Cardiac fibroblast (primary cell): ENCODE data around the gene MUC5B.

Experiments
- DNase-seq, 2 donors: peaks; one replicate each; pipeline versions ENCODE4 v3.0.0 to v3.0.0-alpha.2; 2010; ENCODE audit warnings: low read depth in 2 of 2
- H3K4me3 ChIP-seq, 2 donors: replicated peaks in 1 of 2; 1 replicate in 1 of 2; 2 replicates in 1 of 2; pipeline ENCODE4 v1.5.1; 2011; ENCODE audit warnings: low read depth in 2 of 2, low read length in 2 of 2, mild to moderate bottlenecking in 2 of 2, moderate library complexity in 1 of 2
- TF ChIP-seq, protein P1 (sequence below): IDR thresholded peaks from one replicate; pipeline ENCODE4 v1.5.1; 2011; ENCODE audit warnings: low read depth, mild to moderate bottlenecking, low read length, inconsistent platforms

MUC5B gene

GRCh38 chr11:1300121-1300520, 77.3 kb downstream of the MUC5B start:
- TF ChIP-seq, protein P1, sequence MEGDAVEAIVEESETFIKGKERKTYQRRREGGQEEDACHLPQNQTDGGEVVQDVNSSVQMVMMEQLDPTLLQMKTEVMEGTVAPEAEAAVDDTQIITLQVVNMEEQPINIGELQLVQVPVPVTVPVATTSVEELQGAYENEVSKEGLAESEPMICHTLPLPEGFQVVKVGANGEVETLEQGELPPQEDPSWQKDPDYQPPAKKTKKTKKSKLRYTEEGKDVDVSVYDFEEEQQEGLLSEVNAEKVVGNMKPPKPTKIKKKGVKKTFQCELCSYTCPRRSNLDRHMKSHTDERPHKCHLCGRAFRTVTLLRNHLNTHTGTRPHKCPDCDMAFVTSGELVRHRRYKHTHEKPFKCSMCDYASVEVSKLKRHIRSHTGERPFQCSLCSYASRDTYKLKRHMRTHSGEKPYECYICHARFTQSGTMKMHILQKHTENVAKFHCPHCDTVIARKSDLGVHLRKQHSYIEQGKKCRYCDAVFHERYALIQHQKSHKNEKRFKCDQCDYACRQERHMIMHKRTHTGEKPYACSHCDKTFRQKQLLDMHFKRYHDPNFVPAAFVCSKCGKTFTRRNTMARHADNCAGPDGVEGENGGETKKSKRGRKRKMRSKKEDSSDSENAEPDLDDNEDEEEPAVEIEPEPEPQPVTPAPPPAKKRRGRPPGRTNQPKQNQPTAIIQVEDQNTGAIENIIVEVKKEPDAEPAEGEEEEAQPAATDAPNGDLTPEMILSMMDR = no peak
- DNase-seq = no peak
- H3K4me3 ChIP-seq = no peak overlapping the region

GRCh38 chr11:1300569-1301187, 77.8 kb downstream of the MUC5B start:
- no peak for DNase-seq
- TF ChIP-seq, protein P1 = no peak
- no peak overlapping the region for H3K4me3 ChIP-seq

DNA sequence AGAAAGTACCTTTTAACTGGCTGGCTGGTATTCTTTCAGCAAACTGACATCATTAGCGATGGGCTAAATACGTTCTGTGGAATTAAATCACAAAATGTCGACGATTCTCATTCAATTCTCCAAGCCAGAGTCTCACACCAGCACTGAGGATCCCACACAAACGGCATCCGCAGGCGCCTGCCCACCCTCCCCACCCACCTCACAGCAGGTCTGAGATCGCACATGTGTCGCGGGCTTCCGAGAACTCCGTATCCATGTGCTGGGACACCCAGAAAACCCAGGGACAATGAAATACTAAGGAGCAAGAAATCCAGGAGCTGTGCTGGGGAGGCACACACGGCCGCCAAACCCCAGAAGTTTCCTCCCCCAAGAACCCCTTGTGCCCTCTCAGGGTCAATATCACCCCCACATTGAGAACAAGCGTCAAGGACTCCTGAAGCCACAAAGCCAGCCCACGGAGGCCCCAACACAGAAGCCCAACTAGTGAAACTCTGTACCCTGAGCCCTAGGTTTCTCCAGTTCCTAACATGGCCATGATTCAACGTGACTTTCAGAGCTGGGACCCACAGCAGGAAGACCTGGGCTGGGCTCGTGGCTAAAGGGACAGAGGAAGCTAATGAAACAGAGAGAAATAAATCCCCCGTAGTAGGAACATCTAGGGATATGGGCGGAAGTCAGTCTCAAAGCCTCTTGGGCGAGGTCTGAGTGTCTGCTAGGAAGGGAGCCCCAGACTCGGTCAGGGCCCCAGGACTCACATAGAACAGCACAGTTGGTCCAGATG, 78.5 kb downstream of the MUC5B start:
- H3K4me3 ChIP-seq = no peak overlapping the region
- TF ChIP-seq, protein P1 = no peak
- no peak for DNase-seq

DNA sequence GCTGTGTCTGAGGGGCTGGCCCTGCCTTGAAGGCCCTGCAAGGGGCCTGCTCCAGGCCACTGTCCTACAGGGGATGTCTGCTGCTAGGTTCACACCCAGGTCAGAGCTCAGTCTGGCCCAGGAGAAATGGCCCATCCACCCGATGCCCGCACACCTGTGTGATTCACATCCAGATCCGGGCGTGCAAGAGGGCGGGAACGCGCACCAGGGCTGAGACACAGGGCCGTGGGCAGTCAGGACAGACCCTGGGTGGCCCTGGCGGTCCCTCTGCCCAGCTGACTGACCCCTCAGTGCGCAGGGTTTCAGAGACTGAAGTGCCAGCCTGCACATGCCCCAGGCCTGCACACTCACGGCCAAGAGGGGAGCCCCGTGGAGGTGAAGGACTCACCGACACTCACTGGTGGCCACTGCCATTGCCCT, 79.2 kb downstream of the MUC5B start:
- TF ChIP-seq, protein P1 = no peak
- H3K4me3 ChIP-seq = no peak overlapping the region
- no peak for DNase-seq

DNA sequence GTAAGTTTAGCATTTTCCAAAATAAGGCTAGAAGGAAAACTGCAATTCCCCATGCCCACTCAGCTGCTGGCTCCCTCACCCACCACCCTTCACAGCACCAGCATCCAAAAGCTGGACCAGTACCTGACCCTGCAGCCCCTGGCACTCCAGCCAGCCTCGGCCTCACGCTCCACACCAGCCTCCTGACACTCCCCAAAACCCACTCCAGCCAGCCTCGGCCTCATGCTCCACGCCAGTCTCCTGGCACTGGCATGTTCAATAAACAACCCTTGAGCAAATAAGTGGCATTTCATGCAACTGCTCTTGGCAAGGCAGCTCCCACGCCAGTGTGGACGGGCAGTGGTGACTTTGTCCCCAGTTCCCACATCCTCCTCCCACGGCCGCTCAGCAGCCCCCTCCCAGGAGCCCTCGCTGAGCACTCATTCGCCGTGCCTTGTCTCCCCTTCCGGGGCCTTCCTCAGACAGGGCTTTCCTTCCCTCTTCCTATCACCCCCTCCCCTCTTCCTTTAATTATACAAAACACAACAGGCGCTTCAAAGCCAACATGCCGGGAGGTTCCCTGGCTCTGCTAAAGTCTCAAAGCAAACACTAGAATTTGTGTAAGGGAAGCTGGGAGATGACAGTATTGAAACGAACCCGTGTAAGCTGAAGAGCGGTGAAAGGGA, 79.7 kb downstream of the MUC5B start:
- no peak overlapping the region for H3K4me3 ChIP-seq
- DNase-seq = no peak
- TF ChIP-seq, protein P1 = no peak

DNA sequence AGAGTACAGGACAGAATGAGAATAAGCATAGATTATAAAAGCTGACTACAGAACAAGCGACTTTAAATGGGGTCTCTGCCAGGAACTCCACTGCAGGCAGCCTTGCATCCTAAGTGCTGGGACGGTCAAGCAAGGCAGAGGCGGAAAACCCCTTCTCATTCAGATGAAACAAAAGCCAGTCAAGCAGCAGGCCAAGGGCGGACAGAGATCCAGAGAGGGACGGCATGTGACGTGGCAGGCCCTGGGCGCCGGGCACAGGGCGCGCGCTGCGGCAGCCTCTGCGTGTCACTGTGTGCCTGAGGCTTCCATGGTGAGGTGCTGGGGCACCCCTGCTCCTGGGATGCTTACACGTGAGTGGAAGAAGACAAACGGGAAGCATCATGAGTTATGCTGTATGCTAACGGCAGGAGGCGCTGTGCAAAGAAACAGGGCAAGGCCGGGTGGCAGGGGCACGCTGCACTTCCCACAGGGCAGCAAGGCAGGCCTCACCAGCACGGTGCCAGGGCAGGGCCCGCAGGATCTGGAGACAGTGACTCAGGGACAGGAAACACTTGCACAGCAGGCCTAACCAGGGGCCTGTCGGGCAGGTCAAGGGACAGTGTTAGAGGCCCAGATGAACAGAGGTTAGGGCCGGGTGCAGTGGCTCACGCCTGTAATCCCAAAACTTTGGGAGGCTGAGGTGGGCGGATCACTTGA, 80.4 kb downstream of the MUC5B start:
- peak in 1 of 2 donors; percentile 10 for DNase-seq
- H3K4me3 ChIP-seq = no peak overlapping the region
- TF ChIP-seq, protein P1 = no peak
